Panc1 (cell line): ENCODE data around the gene WWOX. TPM values are rescaled to one million over a fixed set of nuclear protein-coding genes. Genes with fewer than 3 reads are reported as not detected.

ENCODE experiments used
- ATAC-seq: fragments of 200-7000 bp; cut with Tn5 transposase; 2 replicates; pipeline ENCODE4 v1.9.1; 2020; ENCODE audit warnings: mild to moderate bottlenecking, moderate library complexity
- BruUV-seq: library from RNA; stranded (reverse); fragments of 400-500 nt; replicated peaks from 2 replicates; lab custom pipeline; 2021; lab: Mats Ljungman, UMichigan
- CTCF ChIA-PET: fragments of 300-600 bp; sonication (Branson Sonifier 250); formaldehyde crosslinking; loops from one replicate; lab custom pipeline; 2022; ENCODE audit warnings: antibody characterized with exemption; lab: Charles Lee
- POLR2A ChIA-PET: fragments of 300-600 bp; sonication (Branson Sonifier 250); formaldehyde crosslinking; loops from one replicate; lab custom pipeline; 2022; ENCODE audit warnings: antibody characterized with exemption; lab: Charles Lee
- DNase-seq: peaks from one replicate; pipeline ENCODE4 v3.0.0-alpha.2; 2010; ENCODE audit warnings: low read depth, low spot score
- H3K27ac ChIP-seq: 2 replicates; pipeline ENCODE4 v1.5.1; 2011; ENCODE audit warnings: mild to moderate bottlenecking, low read length, inconsistent platforms
- H3K27me3 ChIP-seq: fragments of 200-500 bp; sonication (Bioruptor generic); 2 replicates; pipeline ENCODE4 v1.6.0; 2014; ENCODE audit warnings: low read length, inconsistent platforms; ENCODE audit not compliant: control insufficient read depth, insufficient read depth
- H3K36me3 ChIP-seq: fragments of 200-500 bp; sonication (Bioruptor generic); 2 replicates; pipeline ENCODE4 v1.5.1; 2014; ENCODE audit warnings: inconsistent platforms, mild to moderate bottlenecking, low read length, moderate library complexity; ENCODE audit not compliant: control insufficient read depth, insufficient read depth
- H3K4me1 ChIP-seq: 2 replicates; pipeline ENCODE4 v1.5.1; 2011; ENCODE audit warnings: inconsistent platforms, mild to moderate bottlenecking, low read length, moderate library complexity; ENCODE audit not compliant: control insufficient read depth, insufficient read depth
- H3K4me3 ChIP-seq, 2 experiments: 2 replicates each; pipeline ENCODE4 v1.5.1; 2011 to 2012; ENCODE audit warnings: low read depth in 2 of 2, low read length in 2 of 2, mild to moderate bottlenecking in 2 of 2, inconsistent platforms in 1 of 2, moderate library complexity in 1 of 2
- H3K9me3 ChIP-seq: fragments of 200-500 bp; sonication (Bioruptor generic); 2 replicates; pipeline ENCODE4 v1.5.1; 2014; ENCODE audit warnings: low read depth, mild to moderate bottlenecking, inconsistent platforms, low read length, moderate library complexity; ENCODE audit not compliant: control insufficient read depth, insufficient read depth
- POLR2AphosphoS5 ChIP-seq: IDR thresholded peaks from 2 replicates; pipeline ENCODE4 v1.6.1; 2012; ENCODE audit warnings: mild to moderate bottlenecking, low read depth, low read length, moderate library complexity
- SIN3A ChIP-seq: IDR thresholded peaks from 2 replicates; pipeline ENCODE4 v1.6.1; 2012; ENCODE audit warnings: low read depth, mild to moderate bottlenecking, low read length, moderate library complexity, borderline replicate concordance; ENCODE audit not compliant: insufficient read depth
- TCF7L2 ChIP-seq: IDR thresholded peaks from 2 replicates; pipeline ENCODE4 v1.6.1; 2011; ENCODE audit warnings: mild to moderate bottlenecking, low read depth, low read length, inconsistent platforms
- in situ Hi-C: cut with HindIII; loops from 2 replicates; pipeline ENCODE4 v1.10.0; 2016; ENCODE audit warnings: low sequenced_read_pairs, low pct_unique_long_range_greater_than_20kb
- intact Hi-C: fragments of 100-400 bp; cut with micrococcal nuclease; formaldehyde crosslinking; loops from one replicate; pipeline ENCODE4 v1.10.0; 2022; ENCODE audit not compliant: unreplicated experiment
- total RNA-seq: library from RNA; stranded (reverse); gene quantifications from one replicate; pipeline ENCODE4 v1.2.1, GENCODE V29; 2021; ENCODE audit not compliant: unreplicated experiment
- TF ChIP-seq, protein P1 (sequence below): fragments of 450-650 bp; IDR thresholded peaks from 2 replicates; pipeline ENCODE4 v1.5.1; 2017; ENCODE audit warnings: mild to moderate bottlenecking
- TF ChIP-seq, protein P2 (sequence below), 2 experiments: IDR thresholded peaks; 2 replicates each; pipeline ENCODE4 v1.6.1; 2011 to 2012; ENCODE audit warnings: low read depth in 2 of 2, control low read depth in 1 of 2, low read length in 1 of 2, mild to moderate bottlenecking in 1 of 2, moderate library complexity in 1 of 2; ENCODE audit not compliant: insufficient read depth in 1 of 2

Gene WWOX
- total RNA-seq, 1 experiment from 2014 or later = 12.5 TPM

DNA sequence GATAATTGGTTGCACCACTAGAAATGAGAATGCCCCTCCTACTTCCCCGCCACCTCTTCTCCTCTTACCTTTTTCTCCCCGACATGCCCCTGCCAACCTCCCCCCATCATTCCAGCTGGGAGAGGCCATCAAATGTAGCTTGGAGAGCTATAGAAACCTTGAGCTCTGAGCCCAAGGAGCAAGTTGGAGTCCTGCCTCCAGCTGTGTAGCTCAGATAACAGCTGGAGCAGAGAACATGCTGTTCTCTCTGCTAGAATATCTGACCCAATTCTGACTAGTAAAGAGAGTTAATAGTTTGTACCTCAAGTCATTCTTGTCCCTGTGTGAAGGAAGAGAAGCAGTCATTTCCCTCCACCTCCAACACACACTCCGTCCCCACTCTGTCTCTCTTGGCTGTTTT, 1010.8 kb downstream of the WWOX start:
- H3K36me3 ChIP-seq = no peaks in the 10 kb centered on the region
- no peak overlapping the region for H3K4me3 ChIP-seq
- TF ChIP-seq, protein P1, sequence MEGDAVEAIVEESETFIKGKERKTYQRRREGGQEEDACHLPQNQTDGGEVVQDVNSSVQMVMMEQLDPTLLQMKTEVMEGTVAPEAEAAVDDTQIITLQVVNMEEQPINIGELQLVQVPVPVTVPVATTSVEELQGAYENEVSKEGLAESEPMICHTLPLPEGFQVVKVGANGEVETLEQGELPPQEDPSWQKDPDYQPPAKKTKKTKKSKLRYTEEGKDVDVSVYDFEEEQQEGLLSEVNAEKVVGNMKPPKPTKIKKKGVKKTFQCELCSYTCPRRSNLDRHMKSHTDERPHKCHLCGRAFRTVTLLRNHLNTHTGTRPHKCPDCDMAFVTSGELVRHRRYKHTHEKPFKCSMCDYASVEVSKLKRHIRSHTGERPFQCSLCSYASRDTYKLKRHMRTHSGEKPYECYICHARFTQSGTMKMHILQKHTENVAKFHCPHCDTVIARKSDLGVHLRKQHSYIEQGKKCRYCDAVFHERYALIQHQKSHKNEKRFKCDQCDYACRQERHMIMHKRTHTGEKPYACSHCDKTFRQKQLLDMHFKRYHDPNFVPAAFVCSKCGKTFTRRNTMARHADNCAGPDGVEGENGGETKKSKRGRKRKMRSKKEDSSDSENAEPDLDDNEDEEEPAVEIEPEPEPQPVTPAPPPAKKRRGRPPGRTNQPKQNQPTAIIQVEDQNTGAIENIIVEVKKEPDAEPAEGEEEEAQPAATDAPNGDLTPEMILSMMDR = no peak
- TF ChIP-seq SIN3A (no peak), POLR2AphosphoS5 (no peak), TCF7L2 (no peak)
- TF ChIP-seq, protein P2, sequence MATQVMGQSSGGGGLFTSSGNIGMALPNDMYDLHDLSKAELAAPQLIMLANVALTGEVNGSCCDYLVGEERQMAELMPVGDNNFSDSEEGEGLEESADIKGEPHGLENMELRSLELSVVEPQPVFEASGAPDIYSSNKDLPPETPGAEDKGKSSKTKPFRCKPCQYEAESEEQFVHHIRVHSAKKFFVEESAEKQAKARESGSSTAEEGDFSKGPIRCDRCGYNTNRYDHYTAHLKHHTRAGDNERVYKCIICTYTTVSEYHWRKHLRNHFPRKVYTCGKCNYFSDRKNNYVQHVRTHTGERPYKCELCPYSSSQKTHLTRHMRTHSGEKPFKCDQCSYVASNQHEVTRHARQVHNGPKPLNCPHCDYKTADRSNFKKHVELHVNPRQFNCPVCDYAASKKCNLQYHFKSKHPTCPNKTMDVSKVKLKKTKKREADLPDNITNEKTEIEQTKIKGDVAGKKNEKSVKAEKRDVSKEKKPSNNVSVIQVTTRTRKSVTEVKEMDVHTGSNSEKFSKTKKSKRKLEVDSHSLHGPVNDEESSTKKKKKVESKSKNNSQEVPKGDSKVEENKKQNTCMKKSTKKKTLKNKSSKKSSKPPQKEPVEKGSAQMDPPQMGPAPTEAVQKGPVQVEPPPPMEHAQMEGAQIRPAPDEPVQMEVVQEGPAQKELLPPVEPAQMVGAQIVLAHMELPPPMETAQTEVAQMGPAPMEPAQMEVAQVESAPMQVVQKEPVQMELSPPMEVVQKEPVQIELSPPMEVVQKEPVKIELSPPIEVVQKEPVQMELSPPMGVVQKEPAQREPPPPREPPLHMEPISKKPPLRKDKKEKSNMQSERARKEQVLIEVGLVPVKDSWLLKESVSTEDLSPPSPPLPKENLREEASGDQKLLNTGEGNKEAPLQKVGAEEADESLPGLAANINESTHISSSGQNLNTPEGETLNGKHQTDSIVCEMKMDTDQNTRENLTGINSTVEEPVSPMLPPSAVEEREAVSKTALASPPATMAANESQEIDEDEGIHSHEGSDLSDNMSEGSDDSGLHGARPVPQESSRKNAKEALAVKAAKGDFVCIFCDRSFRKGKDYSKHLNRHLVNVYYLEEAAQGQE (IDR thresholded peaks at IDR 0.05; ENCODE audit: insufficient read depth in 1 of 2, low read depth in 2 of 2, low read length in 1 of 2) = no peak
- H3K9me3 ChIP-seq = no peaks in the 10 kb centered on the region
- ATAC-seq (no peak), DNase-seq (no peak)
- CTCF ChIA-PET = no interaction called here
- H3K4me1 ChIP-seq = no peaks in the 10 kb centered on the region
- H3K27me3 ChIP-seq = no peaks in the 10 kb centered on the region
- no peak overlapping the region for H3K27ac ChIP-seq
- intact Hi-C loops (no loop called here), in situ Hi-C loops (no loop called here)
- BruUV-seq = no TSS peak
- POLR2A ChIA-PET = no interaction called here

- intact Hi-C loops = no loop called here
- Histone ChIP-seq H3K36me3 (no peaks in the 10 kb centered on the region), H3K27me3 (no peaks in the 10 kb centered on the region), H3K4me1 (no peaks in the 10 kb centered on the region), H3K27ac (no peak overlapping the region), H3K9me3 (no peaks in the 10 kb centered on the region), H3K4me3 (no peak overlapping the region)
- POLR2A ChIA-PET = no interaction called here
- BruUV-seq = no TSS peak
- TF ChIP-seq, protein P1 = no peak
- TF ChIP-seq, protein P2 (IDR thresholded peaks at IDR 0.05; ENCODE audit: insufficient read depth in 1 of 2, low read depth in 2 of 2, low read length in 1 of 2) = no peak
- TF ChIP-seq TCF7L2 = no peak
- CTCF ChIA-PET = no interaction called here
- in situ Hi-C loops = no loop called here
- ATAC-seq (no peak), DNase-seq (no peak)
These were observed 1011.5 kb downstream of the WWOX start for GRCh38 chr16:79110953-79111352.
